ENCODE data around the gene SERPINB1.

- TF ChIP-seq TAF1 (IDR thresholded peaks at IDR 0.05; ENCODE audit: borderline replicate concordance, low read depth, low read length) (no peak; the same call in 1 of the 2 replicates), POLR2AphosphoS5 (IDR thresholded peaks at IDR 0.05; ENCODE audit: low read depth, low read length) (no peak)
Observed at GRCh38 chr6:2854396-2854982, 12.8 kb upstream of the SERPINB1 start.
